WTC11 (cell line): Measurements from ENCODE around the gene FUZ. TPM values are rescaled to one million over a fixed set of nuclear protein-coding genes. Genes with fewer than 3 reads are reported as not detected.
A peak's percentile ranks its signal among the peaks of the same experiment; 100 is the strongest.

ENCODE experiments used
- ATAC-seq: fragments of 200-7000 bp; cut with Tn5 transposase; 2 replicates; pipeline ENCODE4 v1.10.0; 2021; ENCODE audit warnings: mild to moderate bottlenecking, moderate library complexity
- CTCF ChIA-PET: fragments of 300-600 bp; sonication (Branson Sonifier 250); formaldehyde crosslinking; loops from one replicate; lab custom pipeline; 2021; ENCODE audit warnings: antibody characterized with exemption; lab: Charles Lee
- POLR2A ChIA-PET: fragments of 350-600 bp; sonication (Branson Sonifier 250); formaldehyde crosslinking; loops from one replicate; lab custom pipeline; 2021; ENCODE audit warnings: antibody characterized with exemption; lab: Charles Lee
- DNase-seq: peaks from one replicate; pipeline ENCODE4 v3.0.0; 2021; ENCODE audit warnings: low spot score
- H3K27ac Mint-ChIP-seq: 2 replicates; pipeline ENCODE4 v1.8.0; 2021; ENCODE audit warnings: mixed read lengths
- H3K27me3 Mint-ChIP-seq: 2 replicates; pipeline ENCODE4 v1.8.0; 2021; ENCODE audit warnings: low read depth, mild to moderate bottlenecking, moderate library complexity, mixed read lengths
- H3K36me3 Mint-ChIP-seq: 2 replicates; pipeline ENCODE4 v1.8.0; 2021; ENCODE audit warnings: mixed read lengths
- H3K4me1 Mint-ChIP-seq: 2 replicates; pipeline ENCODE4 v1.8.0; 2022; ENCODE audit warnings: mixed read lengths
- H3K4me3 Mint-ChIP-seq: 2 replicates; pipeline ENCODE4 v1.8.0; 2021; ENCODE audit warnings: mild to moderate bottlenecking, moderate library complexity, mixed read lengths
- H3K9me3 Mint-ChIP-seq: 2 replicates; pipeline ENCODE4 v1.8.0; 2021; ENCODE audit warnings: mixed read lengths
- CREM ChIP-seq: sonication (generic); formaldehyde crosslinking; IDR thresholded peaks from 2 replicates; pipeline ENCODE4 v1.8.1; 2022; ENCODE audit warnings: mild to moderate bottlenecking, missing genetic modification reagents, moderate library complexity
- IRF1 ChIP-seq: sonication (generic); formaldehyde crosslinking; IDR thresholded peaks from 2 replicates; pipeline ENCODE4 v1.8.0; 2023; ENCODE audit warnings: missing genetic modification reagents
- NR1H2 ChIP-seq: sonication (generic); formaldehyde crosslinking; IDR thresholded peaks from 2 replicates; pipeline ENCODE4 v1.9.0; 2021; ENCODE audit warnings: mild to moderate bottlenecking, moderate library complexity, missing genetic modification reagents
- SMAD3 ChIP-seq: sonication (generic); formaldehyde crosslinking; IDR thresholded peaks from 2 replicates; pipeline ENCODE4 v1.8.0; 2022; ENCODE audit warnings: missing genetic modification reagents, mild to moderate bottlenecking, borderline replicate concordance
- SOX15 ChIP-seq: fragments of 250-450 bp; sonication (Bioruptor Pico); IDR thresholded peaks from 2 replicates; pipeline ENCODE4 v1.9.0; 2021; ENCODE audit warnings: mild to moderate bottlenecking
- STAT6 ChIP-seq: sonication (generic); formaldehyde crosslinking; conservative IDR thresholded peaks from 2 replicates; pipeline ENCODE4 v1.8.1; 2023; ENCODE audit warnings: mild to moderate bottlenecking, low read depth, missing genetic modification reagents, moderate library complexity
- TCF7 ChIP-seq: sonication (generic); formaldehyde crosslinking; IDR thresholded peaks from 2 replicates; pipeline ENCODE4 v1.8.0; 2022; ENCODE audit warnings: mild to moderate bottlenecking, low read depth, missing genetic modification reagents, moderate library complexity
- ZNF512 ChIP-seq: sonication (generic); formaldehyde crosslinking; IDR thresholded peaks from 2 replicates; pipeline ENCODE4 v1.8.1; 2022; ENCODE audit warnings: missing genetic modification reagents, borderline replicate concordance
- total RNA-seq: library from RNA; stranded (reverse); gene quantifications from 3 replicates; pipeline ENCODE4 v1.2.3, GENCODE V29; 2021
- TF ChIP-seq, protein P1 (sequence below): sonication (generic); formaldehyde crosslinking; IDR thresholded peaks from 2 replicates; pipeline ENCODE4 v1.8.0; 2022; ENCODE audit warnings: missing genetic modification reagents

The FUZ gene
- total RNA-seq, 1 experiment from 2014 or later: 35.1 TPM

GRCh38 chr19:49801966-49802661 lies 11.0 kb downstream of the FUZ start (continued):
- TF ChIP-seq, protein P1, sequence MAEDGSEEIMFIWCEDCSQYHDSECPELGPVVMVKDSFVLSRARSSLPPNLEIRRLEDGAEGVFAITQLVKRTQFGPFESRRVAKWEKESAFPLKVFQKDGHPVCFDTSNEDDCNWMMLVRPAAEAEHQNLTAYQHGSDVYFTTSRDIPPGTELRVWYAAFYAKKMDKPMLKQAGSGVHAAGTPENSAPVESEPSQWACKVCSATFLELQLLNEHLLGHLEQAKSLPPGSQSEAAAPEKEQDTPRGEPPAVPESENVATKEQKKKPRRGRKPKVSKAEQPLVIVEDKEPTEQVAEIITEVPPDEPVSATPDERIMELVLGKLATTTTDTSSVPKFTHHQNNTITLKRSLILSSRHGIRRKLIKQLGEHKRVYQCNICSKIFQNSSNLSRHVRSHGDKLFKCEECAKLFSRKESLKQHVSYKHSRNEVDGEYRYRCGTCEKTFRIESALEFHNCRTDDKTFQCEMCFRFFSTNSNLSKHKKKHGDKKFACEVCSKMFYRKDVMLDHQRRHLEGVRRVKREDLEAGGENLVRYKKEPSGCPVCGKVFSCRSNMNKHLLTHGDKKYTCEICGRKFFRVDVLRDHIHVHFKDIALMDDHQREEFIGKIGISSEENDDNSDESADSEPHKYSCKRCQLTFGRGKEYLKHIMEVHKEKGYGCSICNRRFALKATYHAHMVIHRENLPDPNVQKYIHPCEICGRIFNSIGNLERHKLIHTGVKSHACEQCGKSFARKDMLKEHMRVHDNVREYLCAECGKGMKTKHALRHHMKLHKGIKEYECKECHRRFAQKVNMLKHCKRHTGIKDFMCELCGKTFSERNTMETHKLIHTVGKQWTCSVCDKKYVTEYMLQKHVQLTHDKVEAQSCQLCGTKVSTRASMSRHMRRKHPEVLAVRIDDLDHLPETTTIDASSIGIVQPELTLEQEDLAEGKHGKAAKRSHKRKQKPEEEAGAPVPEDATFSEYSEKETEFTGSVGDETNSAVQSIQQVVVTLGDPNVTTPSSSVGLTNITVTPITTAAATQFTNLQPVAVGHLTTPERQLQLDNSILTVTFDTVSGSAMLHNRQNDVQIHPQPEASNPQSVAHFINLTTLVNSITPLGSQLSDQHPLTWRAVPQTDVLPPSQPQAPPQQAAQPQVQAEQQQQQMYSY (CRISPR knock-in tag): peak; percentile 62
- no peak for TF ChIP-seq SMAD3 (CRISPR knock-in tag)

- TF ChIP-seq ZNF512 (no peak), STAT6 (CRISPR knock-in tag) (no peak), NR1H2 (CRISPR knock-in tag) (no peak), IRF1 (CRISPR knock-in tag) (no peak), CREM (CRISPR knock-in tag) (no peak), SOX15 (no peak), TCF7 (no peak)
- TF ChIP-seq, protein P1 (CRISPR knock-in tag): no peak
- no peak for ATAC-seq
- DNase-seq: no peak
- Mint-ChIP-seq H3K27ac (no peak overlapping the region), H3K9me3 (no peaks in the 10 kb centered on the region), H3K36me3 (peaks cover 23% of the 10 kb centered on the region), H3K4me3 (peak overlapping the region; percentile 24; the same call in 1 of the 2 replicates), H3K27me3 (no peaks in the 10 kb centered on the region), H3K4me1 (peaks cover 19% of the 10 kb centered on the region)
- ChIA-PET POLR2A (interaction anchor here (1.5 kb wide), 1 partner anchor 36 kb away, joined by 3 read pairs; no protein-coding TSS in a partner anchor), CTCF (interaction anchor here (1.5 kb wide), 1 partner anchor 50 kb away, joined by 5 read pairs; no protein-coding TSS in a partner anchor)
These were observed 11.6 kb downstream of the FUZ start for GRCh38 chr19:49801401-49801888.
